HS-27A (cell line): ENCODE data around the gene ZBTB43.
"Not testable (repeated sequence)": the region's sequence is repeated elsewhere in the genome, so short reads cannot be mapped to it uniquely, and the experiment has no call there.

Experiments used
- DNase-seq: peaks from one replicate; pipeline ENCODE4 v3.0.0-alpha.2; 2012; ENCODE audit warnings: low read depth, missing footprints

ZBTB43 gene

DNA sequence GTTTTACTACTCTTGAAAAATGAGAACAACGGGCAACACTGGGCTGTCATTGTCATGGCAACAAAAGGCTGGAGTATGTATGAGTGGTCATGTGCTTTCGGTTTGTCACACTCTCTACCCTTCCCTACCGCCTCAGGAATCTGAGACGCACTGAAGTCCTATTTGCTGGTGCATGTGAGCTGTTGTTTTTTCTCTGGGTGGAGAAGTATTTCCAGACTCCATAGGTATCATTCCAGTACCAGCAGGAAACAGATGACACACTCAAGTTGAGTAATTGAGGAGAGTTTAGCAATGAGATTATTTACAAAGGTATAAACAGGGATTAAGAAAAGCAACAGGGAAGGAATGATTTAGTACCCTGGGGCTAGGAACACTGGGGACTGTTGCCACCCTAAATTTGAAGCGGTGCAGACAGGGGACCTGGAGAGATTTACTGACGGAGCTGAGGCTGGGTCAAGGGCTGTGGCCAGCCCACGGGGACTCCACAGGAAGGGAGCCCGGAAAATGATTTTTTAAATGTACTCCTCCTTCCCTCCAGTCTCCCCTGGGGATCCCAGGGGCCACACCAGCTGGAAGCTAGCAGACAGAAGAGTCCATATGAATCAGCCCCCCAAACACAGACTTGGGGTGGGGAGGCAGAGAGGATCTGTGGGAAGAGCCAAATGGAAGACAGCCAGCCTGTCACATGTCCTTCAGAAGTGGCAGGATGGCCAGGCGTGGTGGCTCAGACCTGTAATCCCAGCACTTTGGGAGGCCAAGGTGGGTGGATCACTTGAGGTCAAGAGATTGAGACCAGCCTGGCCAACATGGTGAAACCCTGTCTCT is 13.2 kb upstream of the ZBTB43 start:
- no peak for DNase-seq

DNA sequence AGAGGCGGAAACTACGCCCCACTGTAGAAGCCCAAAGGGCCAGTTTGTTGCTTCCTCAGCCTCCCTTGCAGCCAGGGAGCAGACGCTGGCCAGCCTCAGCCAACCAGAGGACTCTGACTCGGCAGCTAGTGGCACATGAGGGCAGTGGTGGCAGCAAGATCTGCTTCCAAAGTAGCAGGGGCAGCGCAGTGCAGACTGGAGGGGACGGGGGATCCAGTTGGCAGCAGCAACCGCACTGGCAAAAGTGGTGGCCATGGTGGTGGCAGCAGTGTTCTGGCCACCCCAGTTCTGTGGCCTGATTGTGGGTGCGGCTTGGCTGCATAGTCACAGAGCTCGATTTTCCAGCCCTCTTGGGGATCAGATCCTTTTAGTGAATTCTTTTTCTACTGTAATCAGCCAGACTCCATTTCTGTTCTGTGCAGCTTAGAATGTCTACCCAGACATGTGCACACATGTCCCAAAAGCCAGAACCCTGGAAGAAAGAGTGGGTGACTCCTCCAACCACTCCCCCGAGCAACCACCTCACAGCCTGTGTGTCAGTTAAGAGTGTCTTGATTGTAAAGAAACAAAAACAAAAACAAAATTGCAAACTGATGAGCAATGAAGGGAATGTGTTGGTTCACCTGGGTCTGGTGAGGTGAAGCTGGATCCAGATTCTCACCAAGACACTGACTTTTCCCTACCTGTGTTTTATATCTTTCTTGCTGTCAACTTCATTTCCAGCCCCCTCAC is 11.0 kb upstream of the ZBTB43 start:
- DNase-seq = no peak

DNA sequence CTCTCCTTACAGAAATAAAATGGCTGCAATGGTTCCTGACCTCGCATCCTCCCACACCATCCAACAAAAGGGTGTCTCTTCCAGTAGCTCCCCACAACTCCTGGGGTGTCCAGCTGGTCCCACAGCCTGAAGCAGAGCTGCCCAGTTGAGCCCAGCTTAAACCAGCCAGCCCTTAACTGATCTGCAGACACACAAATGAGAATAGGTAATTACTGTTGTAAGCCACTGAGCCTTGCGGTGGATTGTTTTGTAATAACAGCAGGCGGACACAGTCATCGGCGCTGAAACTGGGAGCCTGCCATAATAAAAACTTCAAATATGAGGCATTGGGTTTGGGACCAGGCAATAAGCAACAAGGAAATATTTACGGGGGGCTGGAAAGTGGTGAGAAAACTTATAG is 10.4 kb upstream of the ZBTB43 start:
- no peak for DNase-seq

DNA sequence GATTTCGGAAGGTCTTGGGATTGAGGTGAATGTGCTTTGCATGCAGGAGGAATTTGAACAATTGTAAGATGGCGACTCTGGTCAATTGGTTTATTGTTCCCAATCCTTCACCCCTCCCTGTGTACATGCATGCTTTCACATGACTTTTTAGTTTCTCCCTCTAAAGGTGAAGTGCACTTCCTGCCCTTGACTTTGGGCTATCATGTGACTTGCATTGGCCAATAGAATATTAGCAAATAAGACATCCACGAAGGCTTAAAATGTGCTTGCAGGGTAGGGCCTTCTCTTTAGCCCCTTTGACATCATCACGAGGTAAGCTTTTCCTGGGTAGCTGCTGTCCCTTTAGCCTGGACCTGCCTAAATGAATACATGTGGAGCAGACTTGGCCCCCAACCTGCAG is 8.1 kb upstream of the ZBTB43 start:
- no peak for DNase-seq

DNA sequence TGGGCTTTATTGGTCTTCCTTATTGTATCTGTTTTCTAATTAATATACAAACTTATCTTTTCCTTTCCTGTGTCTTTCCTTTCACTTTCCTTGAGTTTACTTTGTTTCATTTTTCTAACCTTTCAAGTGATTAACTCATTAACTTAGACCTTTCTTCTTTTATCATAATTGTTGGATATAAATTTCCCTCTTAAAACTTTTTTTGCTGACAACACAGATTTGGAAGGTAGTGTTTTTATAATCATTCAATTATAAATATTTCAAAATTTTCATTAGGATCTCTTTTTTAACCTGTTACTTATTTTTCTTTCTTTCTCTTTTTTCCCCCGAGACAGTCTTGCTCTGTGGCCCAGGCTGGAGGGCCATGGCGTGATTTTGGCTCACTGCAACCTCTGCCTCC is 6.9 kb upstream of the ZBTB43 start:
- DNase-seq = no peak

DNA sequence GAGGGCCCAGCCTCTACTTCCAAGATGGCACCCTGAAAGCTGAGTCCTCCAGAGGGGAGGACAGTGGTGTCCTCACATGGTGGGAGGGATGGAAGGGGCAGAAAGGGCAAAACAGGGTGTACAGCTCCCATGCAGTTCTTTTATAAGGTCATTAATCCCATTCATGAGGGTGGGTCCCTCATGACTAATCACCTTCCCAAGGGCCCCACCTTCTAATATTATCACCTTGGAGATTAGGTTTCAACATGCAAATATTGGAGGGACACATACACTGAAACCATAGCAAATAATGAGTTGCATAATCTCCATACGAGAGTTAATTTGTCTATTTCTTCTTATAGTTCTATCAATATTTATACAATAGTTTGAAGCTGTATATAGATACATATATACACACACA is 5.8 kb upstream of the ZBTB43 start:
- DNase-seq = no peak

DNA sequence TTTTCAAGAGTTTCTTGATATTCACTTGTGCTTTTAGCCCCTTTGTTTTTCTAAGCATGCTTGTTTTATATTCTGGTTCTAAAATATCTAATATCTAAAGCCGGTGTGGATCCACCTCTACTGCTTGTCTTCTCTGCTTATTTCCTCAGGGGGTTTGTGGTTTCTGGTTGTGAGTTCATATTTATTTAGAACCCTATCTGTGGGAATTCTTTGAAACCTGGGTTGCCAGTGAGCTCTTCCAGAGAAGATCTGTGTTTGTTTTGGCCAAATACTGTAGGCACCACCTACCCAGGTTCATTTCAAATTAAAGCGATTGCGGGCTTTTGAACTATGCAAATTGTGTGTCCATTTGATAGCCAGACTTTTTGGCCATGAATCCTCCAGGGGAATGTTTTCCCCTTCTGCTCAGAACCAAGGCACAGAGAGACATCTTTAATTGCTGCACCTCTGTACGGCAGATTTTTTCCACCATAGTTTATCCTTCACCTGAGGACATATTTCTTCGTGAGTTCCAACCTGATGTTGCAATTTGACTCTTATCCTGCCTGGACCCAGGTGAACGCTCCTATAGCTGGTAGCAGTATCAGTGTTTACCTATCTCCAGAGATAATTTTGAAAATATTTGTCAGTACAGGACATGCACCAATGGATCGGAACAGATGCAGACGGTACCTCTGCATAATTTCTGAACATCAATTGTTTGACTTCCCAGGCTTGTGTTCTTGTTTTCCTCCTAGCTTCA is 2.4 kb upstream of the ZBTB43 start:
- DNase-seq = no peak

DNA sequence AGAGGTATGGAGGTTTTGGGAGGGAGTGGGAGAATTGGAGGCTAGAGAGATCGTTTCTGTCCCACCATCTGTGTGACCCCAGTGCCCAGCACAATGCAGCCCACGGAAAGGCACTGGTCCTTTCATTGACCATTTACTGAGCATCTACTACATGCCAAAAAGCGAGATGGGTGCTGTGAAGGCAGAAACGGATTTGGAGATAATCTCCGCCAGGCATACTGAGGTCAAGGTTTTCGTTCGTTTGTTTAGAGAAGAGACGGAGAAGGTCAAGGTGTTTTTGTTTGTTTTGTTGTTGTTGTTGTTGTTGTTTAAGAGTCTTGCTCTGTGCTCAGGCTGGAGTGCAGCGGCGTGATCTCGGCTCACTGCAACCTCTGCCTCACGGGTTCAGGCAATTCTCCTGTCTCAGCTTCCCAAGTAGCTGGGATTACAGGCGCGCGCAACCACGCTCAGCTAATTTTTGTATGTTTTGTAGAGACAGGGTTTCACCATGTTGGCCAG is 593 bp upstream of the ZBTB43 start:
- no peak for DNase-seq

DNA sequence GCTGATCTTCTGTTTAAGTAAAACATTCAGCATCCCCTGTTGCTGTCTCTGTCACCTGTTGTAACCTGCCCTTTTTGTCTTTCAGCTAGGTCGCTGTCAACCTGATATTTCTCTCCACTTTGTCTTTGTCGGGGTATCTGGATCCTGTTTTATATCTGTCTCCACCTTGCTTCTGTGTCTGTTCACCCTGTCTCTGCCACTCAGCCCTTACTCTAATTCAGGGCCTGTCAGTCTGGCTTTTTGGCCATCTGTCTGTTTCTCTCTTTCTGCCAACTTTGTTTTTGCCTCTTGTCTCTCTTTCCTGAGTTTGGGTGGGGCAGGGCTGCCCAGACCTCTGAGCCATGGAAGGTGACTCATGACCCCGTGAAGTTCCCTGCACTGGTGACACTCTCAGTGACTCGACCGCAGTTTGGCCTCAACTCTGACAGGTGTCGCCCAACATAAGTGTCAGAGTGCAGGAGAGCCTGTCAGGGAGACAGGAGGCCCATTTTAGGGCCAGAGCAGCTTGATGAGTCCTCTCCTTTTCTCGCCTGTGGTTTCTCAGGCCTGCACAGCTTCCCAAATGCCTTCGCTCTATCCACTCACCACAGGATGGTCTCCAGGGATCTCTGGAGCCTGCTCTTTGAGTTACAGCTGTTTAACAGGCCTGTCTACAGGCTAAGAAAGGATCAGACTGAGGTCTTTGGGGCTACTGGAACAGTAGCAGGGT is 868 bp downstream of the ZBTB43 start:
- no peak for DNase-seq

DNA sequence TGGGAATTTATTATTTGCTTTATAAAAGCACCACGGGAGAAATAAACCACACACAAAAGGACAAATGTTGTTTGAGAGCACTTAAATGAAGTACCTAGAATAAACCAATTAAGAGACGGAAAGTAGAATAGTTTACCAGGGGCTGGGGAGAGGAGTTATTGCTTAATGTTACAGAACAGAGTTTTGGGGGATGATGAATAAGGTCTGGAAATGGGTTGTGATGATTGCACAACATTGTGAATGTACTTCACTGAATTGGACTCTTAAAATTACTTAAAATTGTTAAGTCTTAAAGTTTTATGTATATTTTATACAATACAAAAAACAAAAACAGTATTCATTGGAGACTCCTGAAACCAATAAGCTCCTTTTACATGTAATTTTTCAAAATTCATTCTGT is 1.5 kb downstream of the ZBTB43 start:
- no peak for DNase-seq

DNA sequence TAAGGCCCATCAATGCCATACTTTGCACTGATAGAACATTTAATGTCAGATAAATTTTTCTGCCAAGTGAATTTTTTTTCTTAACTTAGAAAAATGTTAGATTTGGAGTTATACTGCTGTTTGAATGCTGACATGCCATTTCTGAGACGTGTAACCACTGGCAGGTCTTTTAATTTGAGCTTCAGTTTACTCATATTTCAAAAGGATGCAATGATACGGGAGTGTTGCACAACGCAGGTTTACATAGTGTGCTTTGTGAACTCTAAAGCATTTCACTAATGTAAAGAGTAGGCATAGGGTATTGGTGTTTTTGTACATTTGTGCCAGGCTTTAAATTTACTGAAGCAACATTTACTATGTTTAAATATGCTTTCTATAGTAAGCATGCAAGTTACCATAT is 4.2 kb downstream of the ZBTB43 start:
- no peak for DNase-seq

DNA sequence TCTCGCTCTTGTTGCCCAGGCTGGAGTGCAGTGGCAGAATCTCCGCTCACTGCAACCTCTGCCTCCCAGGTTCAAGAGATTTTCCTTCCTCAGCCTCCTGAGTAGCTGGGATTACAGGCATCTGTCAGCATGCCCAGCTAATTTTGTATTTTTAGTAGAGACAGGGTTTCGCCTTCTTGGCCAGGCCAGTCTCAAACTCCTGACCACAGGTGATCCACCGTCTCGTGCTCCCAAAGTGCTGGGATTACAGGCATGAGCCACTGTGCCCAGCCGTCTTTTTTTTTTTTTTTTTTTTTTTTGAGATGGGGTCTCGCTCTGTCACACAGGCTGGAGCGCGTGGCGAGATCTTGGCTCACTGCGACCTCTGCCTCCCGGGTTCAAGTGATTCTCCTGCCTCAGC is 5.4 kb downstream of the ZBTB43 start:
- not testable (repeated sequence) for DNase-seq

DNA sequence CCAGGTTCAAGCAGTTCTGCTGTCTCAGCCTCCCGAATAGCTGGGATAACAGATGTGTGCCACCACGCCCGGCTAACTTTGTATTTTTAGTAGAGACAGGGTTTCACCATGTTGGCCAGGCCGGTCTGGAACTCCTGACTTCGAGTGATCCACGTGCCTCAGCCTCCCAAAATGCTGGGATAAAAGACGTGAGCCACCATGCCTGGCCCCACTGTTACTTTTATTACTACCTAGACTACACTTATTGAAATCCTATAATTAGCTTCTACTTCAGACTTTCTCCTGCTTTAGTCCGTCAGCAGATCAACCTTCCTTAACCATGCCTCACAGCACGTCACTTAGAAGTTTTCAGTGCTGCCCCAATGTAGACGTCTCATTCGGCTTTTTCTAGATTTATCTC is 8.2 kb downstream of the ZBTB43 start:
- DNase-seq = no peak

DNA sequence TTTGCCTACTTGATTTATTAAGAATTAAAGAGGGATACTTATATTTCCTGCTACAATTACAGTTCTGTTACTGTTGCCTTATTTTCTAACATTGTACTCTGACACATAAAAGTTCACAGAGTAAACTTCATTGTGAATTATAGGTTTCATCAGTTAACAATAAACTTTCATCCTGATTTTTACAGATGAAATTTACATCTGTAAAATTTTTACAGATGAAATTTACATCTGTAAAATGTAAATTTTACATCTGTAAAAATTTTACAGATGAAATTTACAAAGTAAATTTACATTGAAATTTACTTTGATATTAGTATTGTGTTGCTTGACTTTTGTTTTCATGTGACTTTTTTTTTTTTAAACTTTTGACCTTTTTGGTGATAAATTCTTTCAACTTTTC is 9.3 kb downstream of the ZBTB43 start:
- no peak for DNase-seq

DNA sequence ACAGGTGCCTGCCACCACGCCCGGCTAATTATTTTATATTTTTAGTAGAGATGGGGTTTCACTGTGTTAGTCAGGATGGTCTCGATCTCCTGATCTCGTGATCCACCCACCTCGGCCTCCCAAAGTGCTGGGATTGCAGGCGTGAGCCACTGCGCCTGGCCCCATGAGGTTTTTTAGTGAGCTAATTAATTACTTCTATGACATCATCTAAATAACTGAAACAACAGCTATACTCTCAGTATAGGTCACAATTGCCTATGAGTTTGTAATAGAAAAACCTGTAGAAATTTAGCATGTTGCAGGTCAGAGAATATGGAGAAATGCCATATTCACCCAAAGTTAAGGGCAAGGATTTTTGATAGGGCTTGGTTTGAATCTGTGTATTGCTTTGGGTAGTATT is 12.8 kb downstream of the ZBTB43 start:
- DNase-seq = not testable (repeated sequence)

DNA sequence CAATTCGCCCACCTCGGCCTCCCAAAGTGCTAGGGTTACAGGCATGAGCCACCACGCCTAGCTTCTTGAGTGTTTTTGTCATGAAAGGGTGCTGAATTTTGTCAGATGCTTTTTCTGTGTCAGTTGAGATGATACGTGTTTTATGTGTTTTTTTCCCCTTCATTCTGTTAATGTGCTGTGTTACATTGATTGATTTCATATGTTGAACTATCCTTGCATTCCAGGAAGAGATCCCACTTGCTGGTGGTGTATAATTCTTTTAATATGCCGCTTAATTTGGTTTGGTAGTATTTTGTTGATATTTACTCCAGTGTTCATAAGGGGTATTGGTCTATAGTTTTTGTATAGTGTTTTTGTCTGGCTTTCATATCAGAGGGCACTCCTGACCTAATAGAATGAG is 13.6 kb downstream of the ZBTB43 start:
- DNase-seq = no peak

DNA sequence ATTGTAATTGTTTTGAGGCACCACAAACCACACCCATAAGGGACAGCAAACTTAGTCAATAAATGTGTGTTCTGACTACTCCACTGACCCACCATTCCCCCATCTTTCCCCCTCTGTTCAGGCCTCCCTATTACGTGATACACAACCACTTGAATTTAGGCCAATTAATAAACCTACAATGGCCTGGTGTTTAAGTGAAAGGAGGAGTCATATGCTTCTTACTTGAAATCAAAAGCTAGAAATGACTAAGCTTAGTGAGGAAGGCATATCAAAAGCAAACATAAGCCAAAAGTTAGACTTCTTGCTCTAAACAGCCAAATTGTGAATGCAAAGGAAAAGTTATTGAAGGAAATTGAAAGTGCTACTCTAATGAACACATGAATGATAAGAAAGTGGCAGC is 14.6 kb downstream of the ZBTB43 start:
- no peak for DNase-seq

DNA sequence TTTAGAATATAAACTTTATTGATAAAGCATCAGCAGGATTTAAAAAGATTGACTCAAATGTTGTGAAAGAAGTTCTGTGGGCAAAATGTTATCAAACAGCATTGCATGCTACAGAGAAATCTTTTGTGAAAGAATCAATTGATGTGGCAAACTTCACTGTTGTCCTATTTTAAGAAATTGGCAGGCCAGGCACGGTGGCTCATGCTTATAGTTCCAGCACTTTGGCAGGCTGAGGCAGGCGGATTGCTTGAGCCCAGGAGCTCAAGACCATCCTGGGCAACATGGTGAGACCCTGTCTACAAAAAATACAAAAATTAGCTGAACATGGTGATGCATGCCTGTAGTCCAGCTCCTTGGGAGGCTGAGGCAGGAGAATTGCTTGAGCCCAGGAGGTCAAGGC is 17.4 kb downstream of the ZBTB43 start:
- DNase-seq = no peak

DNA sequence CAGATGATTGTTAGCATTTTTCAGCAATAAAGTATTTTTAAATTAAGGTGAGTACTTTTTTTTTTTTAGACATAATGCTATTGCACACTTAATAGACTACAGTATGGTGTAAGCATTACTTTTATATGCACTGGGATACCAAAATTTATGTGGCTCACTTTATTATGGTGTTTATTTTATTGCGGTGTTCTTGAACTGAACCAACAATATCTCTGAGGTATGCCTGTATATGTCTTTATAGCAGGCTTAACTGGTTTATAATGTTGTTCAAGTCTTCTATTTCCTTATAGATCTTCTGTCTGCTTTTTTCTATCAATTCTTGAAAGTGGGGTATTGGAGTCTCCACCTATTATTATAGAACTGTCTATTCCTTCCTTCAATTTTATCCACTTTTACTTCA is 18.0 kb downstream of the ZBTB43 start:
- no peak for DNase-seq

DNA sequence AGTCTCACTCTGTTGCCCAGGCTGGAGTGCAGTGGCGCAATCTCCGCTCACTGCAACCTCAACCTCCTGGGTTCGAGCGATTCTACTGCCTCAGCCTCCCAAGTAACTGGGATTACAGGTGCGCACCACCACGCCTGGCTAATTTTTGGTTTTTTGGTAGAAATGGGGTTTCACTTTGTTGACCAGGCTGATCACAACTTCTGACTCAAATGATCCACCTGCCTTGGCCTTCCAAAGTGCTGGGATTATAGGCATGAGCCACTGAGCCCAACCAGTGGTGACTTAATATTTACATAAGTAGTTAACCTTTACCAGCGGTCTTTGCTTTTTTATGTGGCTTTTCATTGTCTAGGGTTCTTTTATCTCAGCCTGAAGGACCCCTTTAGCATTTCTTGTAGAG is 19.2 kb downstream of the ZBTB43 start:
- not testable (repeated sequence) for DNase-seq

DNA sequence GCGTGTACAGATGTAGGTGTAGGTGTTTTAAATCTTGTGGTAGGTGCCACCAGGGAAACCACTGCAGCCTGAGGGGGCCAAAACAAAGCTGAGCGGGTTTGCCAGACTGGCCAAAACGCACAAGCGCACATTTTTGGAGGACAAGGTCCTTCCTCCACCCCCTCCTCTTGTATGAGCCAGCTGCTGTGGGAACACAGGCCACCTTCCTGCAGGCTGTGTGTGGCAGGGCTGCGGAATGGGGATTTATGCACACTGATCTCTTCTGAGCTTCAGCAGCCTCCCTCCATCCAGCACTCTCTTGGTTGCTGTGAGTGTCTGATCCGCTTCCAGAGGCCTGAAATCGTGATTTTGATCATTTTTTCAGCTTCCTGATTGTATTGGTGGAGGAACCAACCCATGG is 22.4 kb downstream of the ZBTB43 start:
- DNase-seq = no peak

DNA sequence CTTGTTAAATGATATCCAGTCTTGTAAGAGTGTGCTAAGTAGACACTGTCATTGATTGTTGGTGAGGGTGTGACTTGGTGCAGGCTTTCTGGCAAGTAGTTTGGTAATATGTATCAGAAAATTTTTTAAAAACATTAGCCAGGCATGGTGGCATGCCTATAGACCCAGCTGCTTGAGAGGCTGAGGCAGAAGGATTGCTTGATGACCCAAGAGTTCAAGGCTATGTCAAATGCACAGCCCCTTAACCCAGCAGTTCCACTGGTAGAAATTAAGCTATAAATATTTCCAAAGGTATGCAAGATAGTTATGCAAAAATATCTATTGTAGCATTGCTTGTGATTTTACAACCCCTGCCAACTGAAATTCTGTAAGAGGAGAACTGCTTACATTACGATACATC is 24.2 kb downstream of the ZBTB43 start:
- DNase-seq = no peak
